ENCODE data around the gene SLC35E3. TPM values are rescaled to one million over a fixed set of nuclear protein-coding genes. Genes with fewer than 3 reads are reported as not detected.
"Not testable (repeated sequence)": the region's sequence is repeated elsewhere in the genome, so short reads cannot be mapped to it uniquely, and the experiment has no call there.

The SLC35E3 gene
- total RNA-seq, 1 donor from 2014 or later = 12.8 TPM

- Mint-ChIP-seq H3K36me3 (ENCODE audit: insufficient read depth) (peaks cover 12% of the 10 kb centered on the region), H3K27ac (peak overlapping the region; percentile 100), H3K4me3 (ENCODE audit: low read depth) (peak overlapping the region; percentile 96), H3K4me1 (ENCODE audit: low read depth) (peaks cover 35% of the 10 kb centered on the region), H3K9me3 (ENCODE audit: low read depth) (no peaks in the 10 kb centered on the region), H3K27me3 (no peaks in the 10 kb centered on the region)
- DNase-seq (ENCODE audit: low spot score, unreplicated experiment) = no peak
- TF ChIP-seq CTCF (IDR thresholded peaks at IDR 0.05; ENCODE audit: unreplicated experiment) = no peak
Measured at GRCh38 chr12:68809190-68810026, 63.4 kb downstream of the SLC35E3 start.

- Mint-ChIP-seq H3K4me3 (ENCODE audit: low read depth) (peak overlapping the region; percentile 96), H3K4me1 (ENCODE audit: low read depth) (peaks cover 29% of the 10 kb centered on the region), H3K36me3 (ENCODE audit: insufficient read depth) (peaks cover 13% of the 10 kb centered on the region), H3K27ac (peak overlapping the region; percentile 100)
- not testable (repeated sequence) for H3K9me3 Mint-ChIP-seq (ENCODE audit: low read depth); H3K27me3 Mint-ChIP-seq; DNase-seq (ENCODE audit: low spot score, unreplicated experiment)
Measured at GRCh38 chr12:68810027-68810389, 64.0 kb downstream of the SLC35E3 start.

GRCh38 chr12:68811573-68811972 is 65.6 kb downstream of the SLC35E3 start:
- not testable (repeated sequence) for H3K27me3 Mint-ChIP-seq; DNase-seq (ENCODE audit: low spot score, unreplicated experiment); H3K9me3 Mint-ChIP-seq (ENCODE audit: low read depth); H3K27ac Mint-ChIP-seq
- H3K4me3 Mint-ChIP-seq (ENCODE audit: low read depth) = peak overlapping the region; percentile 48
- peaks cover 15% of the 10 kb centered on the region for H3K36me3 Mint-ChIP-seq (ENCODE audit: insufficient read depth)
- peaks cover 17% of the 10 kb centered on the region for H3K4me1 Mint-ChIP-seq (ENCODE audit: low read depth)

- TF ChIP-seq CTCF (IDR thresholded peaks at IDR 0.05; ENCODE audit: unreplicated experiment) = no peak
- Mint-ChIP-seq H3K27me3 (no peaks in the 10 kb centered on the region), H3K4me1 (ENCODE audit: low read depth) (peaks cover 12% of the 10 kb centered on the region), H3K4me3 (ENCODE audit: low read depth) (no peak overlapping the region), H3K27ac (peak overlapping the region; percentile 4), H3K9me3 (ENCODE audit: low read depth) (no peaks in the 10 kb centered on the region), H3K36me3 (ENCODE audit: insufficient read depth) (peaks cover 19% of the 10 kb centered on the region)
- DNase-seq (ENCODE audit: low spot score, unreplicated experiment) = no peak
Measured at GRCh38 chr12:68812553-68813241, 66.7 kb downstream of the SLC35E3 start.

- H3K27ac Mint-ChIP-seq = peak overlapping the region; percentile 4
- peaks cover 12% of the 10 kb centered on the region for H3K4me1 Mint-ChIP-seq (ENCODE audit: low read depth)
- no peak overlapping the region for H3K4me3 Mint-ChIP-seq (ENCODE audit: low read depth)
- TF ChIP-seq CTCF (IDR thresholded peaks at IDR 0.05; ENCODE audit: unreplicated experiment) = no peak
- no peak for DNase-seq (ENCODE audit: low spot score, unreplicated experiment)
- no peaks in the 10 kb centered on the region for H3K9me3 Mint-ChIP-seq (ENCODE audit: low read depth)
- H3K36me3 Mint-ChIP-seq (ENCODE audit: insufficient read depth) = peaks cover 19% of the 10 kb centered on the region
- no peaks in the 10 kb centered on the region for H3K27me3 Mint-ChIP-seq
Measured at GRCh38 chr12:68813242-68813593, 67.2 kb downstream of the SLC35E3 start.

- Mint-ChIP-seq H3K4me3 (ENCODE audit: low read depth) (no peak overlapping the region), H3K4me1 (ENCODE audit: low read depth) (peaks cover 12% of the 10 kb centered on the region), H3K36me3 (ENCODE audit: insufficient read depth) (peaks cover 24% of the 10 kb centered on the region), H3K9me3 (ENCODE audit: low read depth) (no peaks in the 10 kb centered on the region), H3K27me3 (no peaks in the 10 kb centered on the region), H3K27ac (no peak overlapping the region)
- DNase-seq (ENCODE audit: low spot score, unreplicated experiment) = no peak
- no peak for TF ChIP-seq CTCF (IDR thresholded peaks at IDR 0.05; ENCODE audit: unreplicated experiment)
Measured at GRCh38 chr12:68814490-68815231, 68.7 kb downstream of the SLC35E3 start.

Data from progenitor cell of endocrine pancreas (in vitro differentiated cells).